D341Med (cell line): ENCODE measurements around the gene NUP62.

ENCODE experiments used
- DNase-seq: peaks from one replicate; pipeline ENCODE4 v3.0.0; 2012; ENCODE audit warnings: low spot score

NUP62 gene

DNA sequence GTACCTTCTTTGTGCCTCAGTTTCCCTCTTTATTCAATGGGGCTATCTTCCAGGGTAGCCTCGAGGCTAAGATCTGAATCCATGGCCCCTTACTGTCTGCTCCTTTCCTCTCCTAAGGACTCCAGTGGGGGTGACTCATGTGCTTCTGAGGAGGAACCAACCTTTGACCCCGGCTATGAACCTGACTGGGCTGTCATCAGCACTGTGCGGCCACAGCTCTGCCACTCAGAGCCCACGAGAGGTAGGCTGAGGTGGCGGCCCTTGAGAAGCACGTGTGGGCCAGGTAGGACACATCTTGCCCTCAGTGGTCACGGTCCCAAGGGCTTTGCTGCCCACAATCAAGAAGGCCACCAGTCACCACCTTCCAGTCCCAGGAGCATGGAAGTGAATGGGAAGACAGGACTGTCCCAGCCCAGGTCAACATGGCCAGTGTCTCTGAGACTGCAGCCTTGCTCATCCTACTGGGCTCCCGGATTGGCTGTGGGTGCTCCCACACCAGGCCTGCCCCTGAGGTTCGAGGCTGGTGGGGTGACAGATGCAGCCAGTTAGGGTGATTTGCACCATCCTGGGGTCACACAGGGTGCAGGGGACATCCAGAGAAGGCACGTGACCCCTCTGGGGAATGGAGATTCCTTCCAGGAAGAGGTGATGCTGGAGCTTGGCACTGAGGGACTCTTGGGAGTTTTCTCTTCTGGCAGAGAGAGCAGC, 49.0 kb downstream of the NUP62 start:
- no peak for DNase-seq

DNA sequence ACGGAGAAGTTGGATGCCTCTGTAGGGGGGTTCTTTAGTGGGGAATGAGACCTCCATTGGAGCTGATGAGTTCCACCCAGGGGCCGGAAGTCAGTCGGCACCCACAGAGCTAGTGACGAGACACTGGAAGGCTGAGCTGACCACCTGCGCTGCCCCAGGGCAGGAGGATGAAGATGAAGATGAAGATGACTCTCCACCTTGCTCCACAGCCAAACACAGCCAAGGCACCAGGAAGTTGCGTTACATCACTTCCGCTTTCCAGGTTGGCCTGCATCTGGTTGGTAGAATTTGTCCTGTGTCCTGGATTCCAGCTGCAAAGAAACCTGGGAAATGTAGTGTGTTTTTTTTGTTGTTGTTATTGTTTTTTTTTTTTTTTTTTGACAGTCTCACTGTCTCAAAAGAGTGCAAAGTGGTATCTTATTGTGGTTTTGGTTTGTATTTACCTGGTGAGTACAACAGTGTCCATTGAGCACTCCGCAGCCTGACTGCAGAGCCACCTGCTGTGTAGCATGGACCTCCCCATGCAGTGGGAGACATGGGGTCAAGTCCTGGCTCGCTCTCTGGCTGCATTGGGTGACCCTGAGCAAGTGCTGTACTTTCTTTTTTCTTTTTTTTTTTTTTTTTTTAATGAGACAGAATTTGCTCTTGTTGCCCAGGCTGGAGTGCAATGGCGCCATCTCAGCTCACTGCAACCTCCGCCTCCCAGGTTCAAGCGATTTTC, 49.9 kb downstream of the NUP62 start:
- no peak for DNase-seq

DNA sequence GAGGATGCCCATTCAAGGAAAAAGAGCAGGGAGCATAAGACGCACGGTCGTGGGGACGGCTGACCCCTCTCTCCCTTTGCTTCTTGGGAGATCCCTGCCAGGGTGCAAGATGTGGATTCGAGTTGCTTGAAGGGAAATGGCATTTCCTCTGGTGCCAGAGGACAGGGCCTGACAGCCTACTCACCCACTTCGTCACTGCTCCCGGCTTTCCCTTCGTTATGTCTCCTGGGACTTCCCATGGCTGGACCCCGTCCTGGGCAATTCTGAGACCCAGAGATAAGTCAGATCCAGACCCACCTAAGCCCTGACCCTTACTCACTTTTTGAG, 50.6 kb downstream of the NUP62 start:
- DNase-seq = no peak

DNA sequence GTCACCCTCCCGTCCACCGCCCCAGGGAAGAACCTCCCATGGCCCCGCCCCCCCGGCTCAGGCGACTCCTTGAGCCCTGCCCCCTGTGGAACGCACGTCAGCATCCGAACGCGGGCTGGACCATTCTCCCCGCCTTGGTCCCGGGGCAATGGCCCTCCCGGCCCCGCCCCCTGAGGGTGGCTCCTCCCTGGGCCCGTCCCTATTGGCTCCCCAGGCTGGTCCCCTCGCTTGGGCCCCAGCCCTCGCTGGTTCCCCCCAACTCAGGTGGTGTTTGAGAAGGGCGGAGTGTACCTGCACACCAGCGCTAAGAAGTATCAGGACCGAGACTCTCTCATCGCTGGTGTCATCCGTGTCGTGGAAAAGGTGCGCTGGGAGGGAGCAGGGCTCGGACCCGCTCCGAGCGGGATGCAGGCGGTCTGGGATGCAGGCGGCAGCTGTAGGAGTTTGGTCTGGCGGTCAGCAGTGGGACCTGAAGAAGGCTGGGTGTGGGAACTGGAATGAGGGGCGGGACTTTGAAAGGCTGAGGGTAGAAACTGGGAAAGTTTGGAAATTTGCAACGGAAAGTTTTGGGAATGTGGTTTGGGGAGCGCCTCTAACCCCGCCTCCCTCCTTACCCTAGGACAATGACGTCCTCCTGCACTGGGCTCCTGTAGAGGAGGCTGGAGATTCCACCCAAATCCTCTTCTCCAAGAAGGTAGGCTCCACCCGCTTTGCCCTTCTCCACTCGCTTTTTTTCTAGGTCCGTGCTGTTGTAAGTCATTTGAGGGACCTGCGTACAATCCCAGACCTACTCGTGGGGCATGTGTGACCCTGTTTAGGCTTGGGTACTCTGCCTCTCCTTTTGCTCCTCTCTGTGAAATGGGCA, 51.2 kb downstream of the NUP62 start:
- DNase-seq = peak; percentile 97

DNA sequence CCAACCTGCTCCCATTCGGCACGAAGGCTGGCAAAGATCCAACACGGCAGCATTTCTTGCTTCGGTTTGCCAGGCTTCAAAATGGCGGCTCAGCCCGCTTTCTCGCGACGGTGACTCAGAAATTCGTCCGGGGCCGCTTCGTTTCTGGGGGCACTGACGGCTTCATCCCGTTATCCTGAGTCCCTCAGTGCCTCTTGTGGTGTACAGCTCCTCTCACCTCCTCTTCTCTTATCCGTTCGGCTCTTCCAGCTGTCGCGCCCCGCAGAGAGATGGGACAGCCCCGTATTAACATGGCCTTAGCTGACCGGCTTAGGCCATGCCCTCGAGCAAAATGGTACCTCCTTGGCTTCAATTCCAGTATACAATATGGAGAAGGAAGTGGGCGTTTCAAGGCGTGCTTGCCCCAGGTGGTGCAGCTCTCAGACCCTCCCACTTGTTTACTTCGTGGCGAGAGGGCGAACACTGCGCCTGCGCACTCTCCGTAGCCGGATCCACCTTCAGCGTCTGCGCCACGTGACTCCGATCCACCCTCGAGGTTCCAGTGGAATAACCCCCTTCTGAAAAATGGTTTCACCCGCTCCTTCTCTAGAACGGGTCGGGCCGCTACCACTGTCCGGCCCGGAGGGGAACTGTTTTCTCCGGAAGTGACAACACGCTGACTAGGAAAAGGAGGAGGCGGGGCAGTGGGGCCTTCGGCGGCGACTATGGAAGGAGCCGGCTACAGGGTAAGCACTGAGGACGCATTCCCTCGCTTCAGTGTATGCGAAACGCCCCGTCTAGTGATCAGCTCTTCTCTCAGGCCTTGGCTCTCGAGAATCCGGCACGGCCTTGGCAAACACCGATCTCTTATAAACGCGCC, 52.1 kb downstream of the NUP62 start, which contains the start of the genes AKT1S1 and TBC1D17:
Gene AKT1S1 (minus strand): TSS at position 336 of the 859 bp plus-strand sequence. CDS start 4,060 bp downstream, outside the sequence.
Gene TBC1D17 (plus strand): TSS at position 683 of the 859 bp plus-strand sequence. CDS start 22 bp downstream, at position 705.
- DNase-seq = peak; percentile 93

DNA sequence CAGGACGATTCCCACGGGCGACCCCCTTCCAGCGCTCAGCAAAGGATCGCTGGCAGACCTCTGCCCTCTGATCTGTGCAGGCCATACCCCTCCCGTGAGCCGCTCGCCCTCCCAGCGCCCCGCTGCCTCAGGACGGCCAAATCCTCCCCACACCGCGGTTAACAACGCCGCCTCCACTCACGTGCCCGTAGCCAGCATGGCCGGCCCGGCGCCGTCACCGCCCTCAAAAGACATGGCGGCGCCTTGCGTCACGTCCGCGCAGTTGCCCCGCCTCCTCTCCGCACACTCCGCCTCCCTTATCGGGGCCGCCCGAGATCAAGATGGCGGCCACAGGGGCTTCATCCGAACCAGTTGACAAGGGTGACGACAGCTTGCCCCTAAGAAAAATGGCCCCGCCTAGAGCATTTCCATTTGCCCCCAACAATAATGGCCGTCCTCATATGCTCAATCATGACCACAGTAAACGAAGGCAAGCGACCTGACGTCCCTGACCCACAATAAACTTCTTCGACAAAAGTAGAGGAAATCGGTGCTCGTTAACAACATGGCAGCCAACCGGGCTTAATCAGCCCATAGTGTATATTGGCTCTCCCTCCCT, 52.8 kb downstream of the NUP62 start:
- DNase-seq = peak; percentile 90

DNA sequence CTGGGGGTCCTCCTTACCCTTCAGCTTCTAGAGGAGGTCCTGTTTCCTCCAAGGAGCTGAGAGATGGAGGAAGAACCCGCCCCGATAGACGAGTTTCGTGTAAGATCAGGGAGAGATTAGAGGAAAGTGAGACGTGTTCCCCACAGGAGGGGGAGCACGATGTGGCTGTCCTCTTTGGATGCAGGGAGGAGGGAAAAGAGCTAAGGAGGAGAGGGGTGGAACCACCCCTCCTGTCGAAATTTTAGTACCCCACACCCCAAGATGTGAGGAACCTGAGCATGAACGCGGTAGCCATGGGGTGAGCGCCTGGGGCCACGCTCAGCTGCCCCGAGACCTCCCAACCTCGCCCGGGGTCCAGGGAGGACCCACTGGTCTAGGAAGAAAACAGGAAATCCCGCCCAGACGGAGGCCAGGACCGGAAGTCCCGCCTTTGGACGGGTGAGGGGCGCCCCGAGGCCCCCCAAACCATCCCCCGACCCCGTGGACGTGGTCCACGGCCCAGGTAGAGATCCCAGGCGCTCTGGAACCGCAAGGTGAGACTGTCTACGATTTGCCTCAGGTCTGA, 53.4 kb downstream of the NUP62 start:
- DNase-seq = peak; percentile 77

DNA sequence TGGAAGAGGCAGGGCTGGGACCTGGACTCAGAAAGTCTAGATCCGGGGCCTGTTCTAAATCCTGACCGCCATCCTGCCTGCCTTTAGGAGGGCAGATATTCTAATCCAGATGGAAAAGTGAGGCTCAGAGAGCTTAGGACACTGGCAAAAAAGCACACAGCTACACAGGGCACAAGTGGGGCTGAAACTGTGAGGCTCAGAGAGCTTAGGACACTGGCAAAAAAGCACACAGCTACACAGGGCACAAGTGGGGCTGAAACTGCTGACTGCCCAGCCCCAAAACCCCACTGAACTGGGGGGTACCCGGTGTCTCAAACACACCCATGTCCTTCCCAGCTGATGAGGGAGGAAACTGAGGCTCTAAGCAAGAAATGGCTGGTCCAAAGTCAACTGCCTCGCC, 54.1 kb downstream of the NUP62 start:
- no peak for DNase-seq

DNA sequence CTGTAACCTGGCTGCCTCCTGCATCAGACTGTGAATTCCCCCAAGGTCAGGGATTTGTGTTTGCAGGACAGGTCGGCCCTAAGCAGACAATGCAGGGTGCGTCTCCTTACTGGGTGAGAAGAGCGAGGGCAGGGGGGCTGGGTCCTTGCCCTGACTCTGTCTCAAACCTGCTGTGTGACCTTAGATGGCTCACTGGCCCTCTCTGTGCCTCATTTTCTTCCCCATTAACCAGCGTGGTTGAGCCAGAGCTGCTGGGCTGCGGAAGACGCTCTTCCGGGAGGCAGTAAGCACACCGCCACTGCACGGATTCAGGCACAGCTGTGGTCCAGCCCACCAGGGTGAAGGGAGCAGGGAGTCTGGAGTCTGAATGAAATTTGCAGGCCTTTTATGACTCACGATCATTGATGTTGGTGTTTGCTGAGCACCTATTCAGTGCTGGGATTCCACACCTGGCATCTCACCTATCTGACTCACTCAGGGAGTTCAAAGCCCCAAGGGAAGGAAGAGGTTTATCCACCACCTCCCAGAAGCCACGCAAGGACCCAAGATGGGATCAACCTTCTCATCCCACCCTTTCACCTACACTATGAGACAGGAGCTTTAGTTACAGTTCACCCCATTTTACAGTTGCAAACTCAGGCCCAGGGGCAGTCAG, 54.7 kb downstream of the NUP62 start:
- no peak for DNase-seq

DNA sequence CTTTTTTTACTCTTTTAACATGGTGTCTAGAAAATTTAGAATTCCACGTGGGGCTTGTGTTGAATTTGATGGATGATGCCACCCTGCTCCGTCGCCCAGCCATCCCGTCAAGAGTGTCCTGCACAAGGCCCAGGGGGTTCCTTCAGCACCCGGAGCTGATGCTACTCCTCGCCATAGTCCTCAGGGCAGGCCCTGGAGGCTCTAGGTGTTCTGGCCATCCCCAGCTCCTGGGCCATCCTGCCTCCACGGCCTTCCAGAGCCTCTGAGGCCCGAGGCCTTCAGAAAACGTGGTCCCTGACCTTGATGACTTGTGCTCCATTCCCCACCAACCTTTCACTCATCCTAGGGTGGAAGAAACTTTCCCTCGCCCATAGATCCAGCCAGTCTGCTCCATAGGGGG, 55.5 kb downstream of the NUP62 start:
- no peak for DNase-seq

DNA sequence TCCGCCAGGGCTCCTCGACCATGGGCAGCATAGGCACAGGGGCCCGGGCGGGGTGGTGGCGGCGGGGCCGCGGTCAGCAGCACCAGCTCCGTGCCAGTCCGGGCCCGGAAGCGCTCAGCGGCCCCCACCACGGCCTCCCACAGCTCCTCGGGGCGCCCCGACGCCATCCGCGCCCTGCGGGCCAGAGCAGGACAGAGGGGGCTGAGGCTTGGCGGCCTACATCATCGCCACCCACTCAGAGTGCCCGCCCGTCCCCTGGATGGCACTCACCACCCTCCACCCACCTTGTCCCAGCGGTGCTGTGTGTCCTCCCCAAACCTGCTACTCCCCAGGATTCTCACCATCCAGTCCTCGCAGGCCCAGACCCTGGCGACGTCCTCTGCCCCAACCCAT, 56.2 kb downstream of the NUP62 start:
- no peak for DNase-seq

DNA sequence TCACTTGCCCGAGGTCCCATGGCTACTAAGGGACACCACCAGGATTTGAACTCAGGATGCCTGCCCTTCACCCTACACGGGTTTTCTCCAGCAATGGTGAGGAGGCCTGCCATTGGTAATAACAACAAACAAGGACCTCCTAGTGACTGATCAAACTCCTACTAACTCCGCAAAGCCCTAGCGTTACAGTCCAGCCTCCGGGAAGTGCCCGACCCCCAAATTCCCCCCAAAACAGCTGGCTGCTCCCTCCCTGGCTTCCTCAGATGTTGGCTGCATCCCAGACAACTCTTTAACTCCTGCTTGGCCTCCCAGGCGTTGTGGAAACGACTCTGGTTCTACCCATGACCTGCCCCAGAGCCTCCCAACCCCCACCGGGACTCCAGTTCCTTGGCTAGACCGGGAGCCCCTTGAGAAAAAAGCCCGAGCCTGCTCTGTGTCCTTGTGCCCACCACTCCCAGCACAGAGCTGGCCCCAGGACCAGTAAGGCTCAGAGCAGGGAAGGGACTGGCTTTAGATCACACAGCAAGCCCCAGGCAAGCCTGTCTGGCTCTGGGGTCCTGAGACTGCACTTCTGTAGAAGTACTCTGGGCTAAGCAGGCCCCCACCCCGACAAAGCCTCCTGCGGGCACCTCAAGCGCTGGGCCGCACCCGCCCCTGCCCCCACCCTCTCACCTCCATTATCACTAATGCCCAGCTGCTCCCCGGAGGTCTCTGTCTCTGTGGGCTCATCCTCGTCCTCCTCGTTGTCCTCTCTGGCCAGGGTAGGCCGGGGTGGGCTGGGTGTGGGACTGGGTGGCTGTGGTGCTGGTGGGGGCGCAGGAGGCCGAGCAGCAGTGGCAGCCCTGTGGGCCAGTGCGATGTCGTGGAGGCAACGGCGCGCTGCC, 56.8 kb downstream of the NUP62 start:
- no peak for DNase-seq

DNA sequence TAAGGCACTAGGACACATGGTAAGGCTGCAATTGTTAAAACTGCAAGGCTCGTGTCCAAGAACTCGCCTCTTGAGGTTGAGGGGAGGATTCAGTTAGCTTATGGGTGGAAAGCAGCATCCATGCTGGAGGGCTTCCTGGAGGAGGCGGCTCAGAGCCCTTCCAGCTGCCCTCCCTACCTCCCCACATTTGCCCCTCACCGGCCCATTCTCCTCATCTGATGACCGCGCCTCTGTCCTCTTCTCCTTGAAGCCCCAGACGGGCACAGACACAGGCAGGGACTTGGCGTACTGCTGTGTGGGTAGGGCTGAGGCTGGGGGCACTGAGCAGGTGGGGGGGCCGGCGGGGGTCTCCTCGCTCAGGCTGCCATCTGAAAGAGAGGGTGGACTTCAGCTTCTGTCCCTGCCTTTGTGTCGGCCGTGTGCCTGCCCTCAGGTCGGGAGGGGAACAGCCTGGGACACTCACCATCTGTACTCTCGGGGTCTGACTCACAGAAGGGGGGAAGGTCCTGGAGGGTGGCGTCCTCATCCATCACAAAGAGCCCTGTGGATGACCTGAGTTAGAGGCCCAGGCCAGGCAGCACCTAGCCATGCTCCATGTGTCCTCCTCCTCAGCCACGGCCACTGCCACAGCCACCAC, 57.8 kb downstream of the NUP62 start:
- DNase-seq = no peak

DNA sequence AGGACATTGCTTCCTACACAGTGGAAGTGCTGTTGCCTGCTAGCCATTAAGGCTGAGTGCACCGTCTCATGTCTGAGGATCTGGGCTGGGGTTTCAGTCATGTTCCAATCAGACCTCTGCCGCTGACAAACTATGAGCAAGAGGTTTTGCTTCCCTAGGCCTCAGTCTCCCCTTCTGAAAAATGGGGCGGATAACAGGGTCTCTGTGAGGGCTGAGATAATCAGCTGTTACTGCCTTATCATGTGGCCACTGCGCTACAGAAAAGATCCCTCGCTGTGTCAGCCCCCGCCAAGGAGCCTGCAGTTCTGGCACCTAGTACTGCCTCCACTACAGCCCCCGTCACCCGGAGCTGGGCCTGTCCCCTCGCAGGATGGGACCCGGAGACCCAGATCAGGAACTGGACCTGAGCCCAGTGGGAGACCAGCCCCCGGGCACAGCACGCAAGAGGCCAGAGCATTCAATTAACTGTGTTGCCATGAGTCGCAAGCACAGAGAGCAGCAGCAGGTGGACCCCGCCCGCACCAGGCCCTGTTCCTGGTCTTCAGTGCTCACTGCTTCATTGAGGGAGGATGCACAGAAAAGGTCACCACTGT, 58.9 kb downstream of the NUP62 start:
- no peak for DNase-seq

DNA sequence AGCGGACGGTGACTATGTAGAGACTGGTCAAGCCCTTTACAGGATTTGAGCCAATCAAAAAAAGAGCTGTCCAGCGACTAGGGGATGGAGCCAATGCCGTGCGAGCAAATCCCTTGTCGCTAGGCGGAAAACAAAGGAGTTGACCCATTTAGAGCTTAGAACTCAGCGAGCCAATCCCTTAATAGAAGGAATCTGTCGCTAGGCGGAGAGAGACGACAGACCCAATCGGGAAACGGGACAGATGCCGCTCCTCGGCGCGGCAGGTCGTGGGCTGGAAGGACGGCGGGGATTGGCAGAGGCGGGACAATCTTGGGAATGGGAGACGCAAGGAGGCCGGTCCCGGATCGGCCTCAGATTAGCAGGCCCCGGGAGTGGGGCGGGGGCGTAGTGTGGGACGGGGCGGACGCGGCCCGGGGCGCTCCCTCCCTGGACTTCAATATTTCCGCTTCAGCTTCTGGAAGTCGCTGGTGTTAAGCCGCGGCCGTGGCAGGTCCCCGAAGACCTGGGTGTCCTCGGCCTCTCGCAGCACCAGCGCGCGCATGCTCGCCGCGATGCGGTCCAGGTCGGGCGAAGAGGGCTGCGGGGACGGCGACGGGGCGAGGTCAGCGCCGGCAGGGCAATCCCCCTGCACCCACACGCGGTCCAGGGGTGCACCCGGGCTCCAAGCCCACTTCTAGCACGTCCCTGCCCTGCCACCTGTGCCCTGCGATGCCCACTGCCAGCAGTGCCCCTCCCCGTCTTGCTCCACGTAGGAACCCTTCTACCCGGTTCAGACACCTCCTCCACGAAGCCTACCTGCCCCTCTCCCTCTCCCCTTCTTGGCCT, 59.6 kb downstream of the NUP62 start:
- peak; percentile 92 for DNase-seq

DNA sequence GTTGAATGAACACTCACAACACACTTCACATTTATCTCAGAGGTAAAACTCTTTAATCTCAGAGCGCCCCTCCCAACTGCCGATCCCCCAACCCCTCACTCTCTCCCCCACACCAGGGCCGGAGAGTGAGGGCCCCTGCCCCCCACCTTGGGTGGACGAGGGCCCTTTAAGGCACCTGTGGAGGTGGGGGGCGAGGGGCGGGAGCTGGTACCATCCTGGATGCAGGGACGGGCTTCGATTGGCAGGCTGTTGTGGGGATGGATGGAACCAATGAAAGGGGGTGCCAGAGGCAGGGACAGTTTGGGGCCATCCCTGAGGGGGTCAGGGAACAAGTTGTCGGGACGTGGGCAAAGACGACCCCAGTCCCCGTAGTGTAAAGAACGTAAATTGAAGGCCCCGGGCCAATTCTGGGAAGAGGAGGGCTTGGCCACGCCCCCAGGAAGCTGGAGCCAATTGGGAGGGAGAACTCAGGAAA, 60.3 kb downstream of the NUP62 start:
- peak; percentile 65 for DNase-seq
